HEK293 (cell line): Measurements from ENCODE around the gene PUM2.

Experiments
- EGR2 ChIP-seq: fragments of 450-650 bp; formaldehyde crosslinking; IDR thresholded peaks from 2 replicates; pipeline ENCODE4 v1.5.1; 2016; ENCODE audit warnings: low read depth, missing biosample characterization, missing genetic modification characterization
- GLI4 ChIP-seq: fragments of 450-650 bp; formaldehyde crosslinking; IDR thresholded peaks from 2 replicates; pipeline ENCODE4 v1.5.1; 2016; ENCODE audit warnings: missing biosample characterization, missing genetic modification characterization
- KLF16 ChIP-seq: fragments of 450-650 bp; formaldehyde crosslinking; IDR thresholded peaks from 2 replicates; pipeline ENCODE4 v1.5.1; 2017; ENCODE audit warnings: missing biosample characterization, missing genetic modification characterization
- KLF7 ChIP-seq: fragments of 450-650 bp; formaldehyde crosslinking; IDR thresholded peaks from 2 replicates; pipeline ENCODE4 v1.5.1; 2016; ENCODE audit warnings: missing biosample characterization, missing genetic modification characterization, borderline replicate concordance
- SP3 ChIP-seq: fragments of 450-650 bp; formaldehyde crosslinking; IDR thresholded peaks from 2 replicates; pipeline ENCODE4 v1.5.1; 2016; ENCODE audit warnings: missing biosample characterization, missing genetic modification characterization
- SP7 ChIP-seq: fragments of 450-650 bp; formaldehyde crosslinking; IDR thresholded peaks from 2 replicates; pipeline ENCODE4 v1.5.1; 2016; ENCODE audit warnings: missing biosample characterization, missing genetic modification characterization
- ZBTB1 ChIP-seq: fragments of 450-650 bp; formaldehyde crosslinking; IDR thresholded peaks from 2 replicates; pipeline ENCODE4 v1.5.1; 2016; ENCODE audit warnings: missing biosample characterization, missing genetic modification characterization
- ZBTB21 ChIP-seq: fragments of 450-650 bp; formaldehyde crosslinking; IDR thresholded peaks from 2 replicates; pipeline ENCODE4 v1.5.1; 2017; ENCODE audit warnings: missing biosample characterization, missing genetic modification characterization
- ZEB2 ChIP-seq: fragments of 450-650 bp; formaldehyde crosslinking; IDR thresholded peaks from 2 replicates; pipeline ENCODE4 v1.5.1; 2016; ENCODE audit warnings: missing biosample characterization, missing genetic modification characterization
- ZFP41 ChIP-seq: fragments of 450-650 bp; formaldehyde crosslinking; IDR thresholded peaks from 2 replicates; pipeline ENCODE4 v1.5.1; 2016; ENCODE audit warnings: missing biosample characterization, missing genetic modification characterization, borderline replicate concordance
- ZNF157 ChIP-seq: fragments of 450-650 bp; formaldehyde crosslinking; IDR thresholded peaks from 2 replicates; pipeline ENCODE4 v1.5.1; 2016; ENCODE audit warnings: missing biosample characterization, missing genetic modification characterization
- ZNF175 ChIP-seq: fragments of 450-650 bp; formaldehyde crosslinking; IDR thresholded peaks from 2 replicates; pipeline ENCODE4 v1.5.1; 2016; ENCODE audit warnings: missing biosample characterization, missing genetic modification characterization
- ZNF184 ChIP-seq: fragments of 450-650 bp; IDR thresholded peaks from 2 replicates; pipeline ENCODE4 v1.5.1; 2018; ENCODE audit warnings: missing biosample characterization, mild to moderate bottlenecking, missing genetic modification characterization
- ZNF19 ChIP-seq: fragments of 450-650 bp; formaldehyde crosslinking; IDR thresholded peaks from 2 replicates; pipeline ENCODE4; 2016; ENCODE audit warnings: missing biosample characterization, missing genetic modification characterization, low read depth
- ZNF211 ChIP-seq: fragments of 450-650 bp; formaldehyde crosslinking; IDR thresholded peaks from 2 replicates; pipeline ENCODE4 v1.5.1; 2016; ENCODE audit warnings: low read depth, missing biosample characterization, missing genetic modification characterization
- ZNF350 ChIP-seq: fragments of 450-650 bp; formaldehyde crosslinking; IDR thresholded peaks from 2 replicates; pipeline ENCODE4 v1.5.0; 2017; ENCODE audit warnings: missing biosample characterization, mild to moderate bottlenecking, missing genetic modification characterization
- ZNF404 ChIP-seq: fragments of 450-650 bp; formaldehyde crosslinking; IDR thresholded peaks from 2 replicates; pipeline ENCODE4 v1.5.1; 2017; ENCODE audit warnings: missing biosample characterization, missing genetic modification characterization
- ZNF426 ChIP-seq: fragments of 450-650 bp; formaldehyde crosslinking; IDR thresholded peaks from 2 replicates; pipeline ENCODE4 v1.5.1; 2017; ENCODE audit warnings: missing biosample characterization, missing genetic modification characterization, mild to moderate bottlenecking, inconsistent platforms, moderate library complexity
- ZNF48 ChIP-seq: fragments of 450-650 bp; formaldehyde crosslinking; IDR thresholded peaks from 2 replicates; pipeline ENCODE4 v1.5.1; 2016; ENCODE audit warnings: missing biosample characterization, missing genetic modification characterization
- ZNF530 ChIP-seq: fragments of 450-650 bp; formaldehyde crosslinking; IDR thresholded peaks from 2 replicates; pipeline ENCODE4 v1.5.1; 2016; ENCODE audit warnings: low read depth, missing biosample characterization, missing genetic modification characterization
- ZNF544 ChIP-seq: fragments of 450-650 bp; formaldehyde crosslinking; IDR thresholded peaks from 2 replicates; pipeline ENCODE4 v1.5.0; 2017; ENCODE audit warnings: missing biosample characterization, missing genetic modification characterization
- ZNF548 ChIP-seq: fragments of 450-650 bp; formaldehyde crosslinking; IDR thresholded peaks from 2 replicates; pipeline ENCODE4 v1.5.1; 2016; ENCODE audit warnings: missing biosample characterization, missing genetic modification characterization
- ZNF561 ChIP-seq: fragments of 450-650 bp; IDR thresholded peaks from 2 replicates; pipeline ENCODE4 v1.5.1; 2018; ENCODE audit warnings: missing biosample characterization, missing genetic modification characterization, borderline replicate concordance
- ZNF621 ChIP-seq: fragments of 450-650 bp; formaldehyde crosslinking; IDR thresholded peaks from 2 replicates; pipeline ENCODE4 v1.5.1; 2017; ENCODE audit warnings: missing biosample characterization, missing genetic modification characterization
- ZNF626 ChIP-seq: fragments of 450-650 bp; sonication (Bioruptor Pico); formaldehyde crosslinking; IDR thresholded peaks from 2 replicates; pipeline ENCODE4 v1.5.1; 2018; ENCODE audit warnings: missing biosample characterization, missing genetic modification characterization, inconsistent platforms
- ZNF791 ChIP-seq: fragments of 450-650 bp; formaldehyde crosslinking; IDR thresholded peaks from 2 replicates; pipeline ENCODE4 v1.5.1; 2016; ENCODE audit warnings: missing biosample characterization, missing genetic modification characterization
- ZSCAN23 ChIP-seq: fragments of 450-650 bp; formaldehyde crosslinking; IDR thresholded peaks from 2 replicates; pipeline ENCODE4 v1.5.1; 2016; ENCODE audit warnings: missing biosample characterization, missing genetic modification characterization
- TF ChIP-seq, protein P1 (sequence below): fragments of 450-650 bp; formaldehyde crosslinking; optimal IDR thresholded peaks from 2 replicates; pipeline ENCODE3; 2016; ENCODE audit warnings: missing biosample characterization, mild to moderate bottlenecking, missing genetic modification characterization
- TF ChIP-seq, protein P2 (sequence below): fragments of 450-650 bp; formaldehyde crosslinking; IDR thresholded peaks from 2 replicates; pipeline ENCODE4 v1.5.1; 2016; ENCODE audit warnings: missing biosample characterization, missing genetic modification characterization
- TF ChIP-seq, protein P3 (sequence below): fragments of 450-650 bp; formaldehyde crosslinking; IDR thresholded peaks from 2 replicates; pipeline ENCODE4 v1.5.1; 2016; ENCODE audit warnings: missing biosample characterization, missing genetic modification characterization, borderline replicate concordance
- TF ChIP-seq, protein P4 (sequence below): fragments of 450-650 bp; formaldehyde crosslinking; IDR thresholded peaks from 2 replicates; pipeline ENCODE4 v1.5.1; 2016; ENCODE audit warnings: missing biosample characterization, missing genetic modification characterization
- TF ChIP-seq, protein P5 (sequence below): fragments of 450-650 bp; IDR thresholded peaks from 2 replicates; pipeline ENCODE4 v1.5.1; 2018; ENCODE audit warnings: missing biosample characterization, mild to moderate bottlenecking, missing genetic modification characterization

The PUM2 gene

DNA sequence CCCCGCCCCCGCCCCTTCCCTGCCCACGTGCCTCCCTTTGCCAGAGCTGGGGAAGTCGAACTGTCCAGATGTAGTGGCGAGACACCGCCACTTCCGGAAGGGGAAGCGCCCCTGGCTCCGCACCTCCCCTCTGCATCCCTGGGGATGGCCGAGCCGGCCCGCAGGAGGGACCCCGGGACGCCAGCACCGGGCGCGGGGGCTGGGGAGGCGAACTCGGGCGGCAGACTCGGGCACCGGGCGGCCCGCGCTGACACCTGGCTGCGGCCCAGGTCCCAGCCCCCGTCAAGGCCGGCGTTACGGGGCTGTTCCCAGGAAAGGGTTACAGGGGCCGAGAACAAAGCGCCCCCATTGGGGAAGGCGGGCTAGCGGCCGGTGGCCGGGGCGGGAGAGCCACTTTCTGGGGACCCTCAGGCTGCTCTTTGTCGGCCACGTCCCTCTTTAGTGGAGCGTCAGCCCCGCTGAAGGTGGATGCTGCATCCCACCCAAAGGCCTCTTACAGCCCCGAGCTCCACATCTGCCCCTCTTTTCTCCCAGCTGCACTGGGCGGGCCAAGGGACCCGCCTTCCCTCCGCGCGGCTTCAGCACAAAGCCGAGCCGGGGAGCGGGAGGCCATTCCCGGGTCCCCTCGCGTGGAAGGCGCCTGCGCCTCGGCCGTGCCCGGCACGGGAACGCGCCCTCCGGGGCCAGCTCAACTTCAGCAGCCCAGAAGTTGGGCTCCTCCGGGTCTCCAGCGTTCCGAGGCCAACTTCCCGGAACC, 127.1 kb downstream of the PUM2 start (continued):
- TF ChIP-seq ZNF621 (tag by site-specific recombination) (no peak), ZNF530 (tag by site-specific recombination) (no peak), ZNF184 (tag by site-specific recombination) (no peak), ZNF404 (tag by site-specific recombination) (no peak), ZNF544 (no peak), ZNF350 (no peak), ZNF561 (tag by site-specific recombination) (no peak), KLF7 (no peak), ZNF48 (tag by site-specific recombination) (no peak), ZFP41 (no peak), ZEB2 (tag by site-specific recombination) (no peak; the same call in 1 of the 2 replicates), EGR2 (tag by site-specific recombination) (no peak; the same call in 1 of the 2 replicates), ZNF426 (no peak), ZNF19 (tag by site-specific recombination) (no peak), ZBTB1 (tag by site-specific recombination) (no peak), KLF16 (tag by site-specific recombination) (no peak; the same call in none of the 2 replicates), SP7 (tag by site-specific recombination) (no peak), ZNF548 (tag by site-specific recombination) (no peak), ZNF157 (tag by site-specific recombination) (no peak), SP3 (tag by site-specific recombination) (no peak; the same call in 1 of the 2 replicates), GLI4 (no peak), ZNF175 (tag by site-specific recombination) (no peak), ZNF626 (tag by site-specific recombination) (no peak), ZSCAN23 (tag by site-specific recombination) (no peak), ZNF211 (tag by site-specific recombination) (no peak), ZBTB21 (tag by site-specific recombination) (no peak), ZNF791 (tag by site-specific recombination) (no peak)
- TF ChIP-seq, protein P1, sequence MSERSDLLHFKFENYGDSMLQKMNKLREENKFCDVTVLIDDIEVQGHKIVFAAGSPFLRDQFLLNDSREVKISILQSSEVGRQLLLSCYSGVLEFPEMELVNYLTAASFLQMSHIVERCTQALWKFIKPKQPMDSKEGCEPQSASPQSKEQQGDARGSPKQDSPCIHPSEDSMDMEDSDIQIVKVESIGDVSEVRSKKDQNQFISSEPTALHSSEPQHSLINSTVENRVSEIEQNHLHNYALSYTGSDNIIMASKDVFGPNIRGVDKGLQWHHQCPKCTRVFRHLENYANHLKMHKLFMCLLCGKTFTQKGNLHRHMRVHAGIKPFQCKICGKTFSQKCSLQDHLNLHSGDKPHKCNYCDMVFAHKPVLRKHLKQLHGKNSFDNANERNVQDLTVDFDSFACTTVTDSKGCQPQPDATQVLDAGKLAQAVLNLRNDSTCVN (tag by site-specific recombination), result peak; percentile 86
- TF ChIP-seq, protein P2, sequence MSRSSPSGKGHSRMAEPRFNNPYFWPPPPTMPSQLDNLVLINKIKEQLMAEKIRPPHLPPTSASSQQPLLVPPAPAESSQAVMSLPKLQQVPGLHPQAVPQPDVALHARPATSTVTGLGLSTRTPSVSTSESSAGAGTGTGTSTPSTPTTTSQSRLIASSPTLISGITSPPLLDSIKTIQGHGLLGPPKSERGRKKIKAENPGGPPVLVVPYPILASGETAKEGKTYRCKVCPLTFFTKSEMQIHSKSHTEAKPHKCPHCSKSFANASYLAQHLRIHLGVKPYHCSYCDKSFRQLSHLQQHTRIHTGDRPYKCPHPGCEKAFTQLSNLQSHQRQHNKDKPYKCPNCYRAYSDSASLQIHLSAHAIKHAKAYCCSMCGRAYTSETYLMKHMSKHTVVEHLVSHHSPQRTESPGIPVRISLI, result no peak
- TF ChIP-seq, protein P3, sequence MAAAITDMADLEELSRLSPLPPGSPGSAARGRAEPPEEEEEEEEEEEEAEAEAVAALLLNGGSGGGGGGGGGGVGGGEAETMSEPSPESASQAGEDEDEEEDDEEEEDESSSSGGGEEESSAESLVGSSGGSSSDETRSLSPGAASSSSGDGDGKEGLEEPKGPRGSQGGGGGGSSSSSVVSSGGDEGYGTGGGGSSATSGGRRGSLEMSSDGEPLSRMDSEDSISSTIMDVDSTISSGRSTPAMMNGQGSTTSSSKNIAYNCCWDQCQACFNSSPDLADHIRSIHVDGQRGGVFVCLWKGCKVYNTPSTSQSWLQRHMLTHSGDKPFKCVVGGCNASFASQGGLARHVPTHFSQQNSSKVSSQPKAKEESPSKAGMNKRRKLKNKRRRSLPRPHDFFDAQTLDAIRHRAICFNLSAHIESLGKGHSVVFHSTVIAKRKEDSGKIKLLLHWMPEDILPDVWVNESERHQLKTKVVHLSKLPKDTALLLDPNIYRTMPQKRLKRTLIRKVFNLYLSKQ (tag by site-specific recombination), result no peak
- TF ChIP-seq, protein P4, sequence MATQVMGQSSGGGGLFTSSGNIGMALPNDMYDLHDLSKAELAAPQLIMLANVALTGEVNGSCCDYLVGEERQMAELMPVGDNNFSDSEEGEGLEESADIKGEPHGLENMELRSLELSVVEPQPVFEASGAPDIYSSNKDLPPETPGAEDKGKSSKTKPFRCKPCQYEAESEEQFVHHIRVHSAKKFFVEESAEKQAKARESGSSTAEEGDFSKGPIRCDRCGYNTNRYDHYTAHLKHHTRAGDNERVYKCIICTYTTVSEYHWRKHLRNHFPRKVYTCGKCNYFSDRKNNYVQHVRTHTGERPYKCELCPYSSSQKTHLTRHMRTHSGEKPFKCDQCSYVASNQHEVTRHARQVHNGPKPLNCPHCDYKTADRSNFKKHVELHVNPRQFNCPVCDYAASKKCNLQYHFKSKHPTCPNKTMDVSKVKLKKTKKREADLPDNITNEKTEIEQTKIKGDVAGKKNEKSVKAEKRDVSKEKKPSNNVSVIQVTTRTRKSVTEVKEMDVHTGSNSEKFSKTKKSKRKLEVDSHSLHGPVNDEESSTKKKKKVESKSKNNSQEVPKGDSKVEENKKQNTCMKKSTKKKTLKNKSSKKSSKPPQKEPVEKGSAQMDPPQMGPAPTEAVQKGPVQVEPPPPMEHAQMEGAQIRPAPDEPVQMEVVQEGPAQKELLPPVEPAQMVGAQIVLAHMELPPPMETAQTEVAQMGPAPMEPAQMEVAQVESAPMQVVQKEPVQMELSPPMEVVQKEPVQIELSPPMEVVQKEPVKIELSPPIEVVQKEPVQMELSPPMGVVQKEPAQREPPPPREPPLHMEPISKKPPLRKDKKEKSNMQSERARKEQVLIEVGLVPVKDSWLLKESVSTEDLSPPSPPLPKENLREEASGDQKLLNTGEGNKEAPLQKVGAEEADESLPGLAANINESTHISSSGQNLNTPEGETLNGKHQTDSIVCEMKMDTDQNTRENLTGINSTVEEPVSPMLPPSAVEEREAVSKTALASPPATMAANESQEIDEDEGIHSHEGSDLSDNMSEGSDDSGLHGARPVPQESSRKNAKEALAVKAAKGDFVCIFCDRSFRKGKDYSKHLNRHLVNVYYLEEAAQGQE, result no peak
- TF ChIP-seq, protein P5, sequence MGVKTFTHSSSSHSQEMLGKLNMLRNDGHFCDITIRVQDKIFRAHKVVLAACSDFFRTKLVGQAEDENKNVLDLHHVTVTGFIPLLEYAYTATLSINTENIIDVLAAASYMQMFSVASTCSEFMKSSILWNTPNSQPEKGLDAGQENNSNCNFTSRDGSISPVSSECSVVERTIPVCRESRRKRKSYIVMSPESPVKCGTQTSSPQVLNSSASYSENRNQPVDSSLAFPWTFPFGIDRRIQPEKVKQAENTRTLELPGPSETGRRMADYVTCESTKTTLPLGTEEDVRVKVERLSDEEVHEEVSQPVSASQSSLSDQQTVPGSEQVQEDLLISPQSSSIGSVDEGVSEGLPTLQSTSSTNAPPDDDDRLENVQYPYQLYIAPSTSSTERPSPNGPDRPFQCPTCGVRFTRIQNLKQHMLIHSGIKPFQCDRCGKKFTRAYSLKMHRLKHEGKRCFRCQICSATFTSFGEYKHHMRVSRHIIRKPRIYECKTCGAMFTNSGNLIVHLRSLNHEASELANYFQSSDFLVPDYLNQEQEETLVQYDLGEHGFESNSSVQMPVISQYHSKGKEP (tag by site-specific recombination), result no peak
